Raji (cell line): ENCODE data around the gene PTPRN2.

ENCODE experiments used
- POLR2A ChIP-seq: IDR thresholded peaks from 2 replicates; pipeline ENCODE4 v1.6.1; 2011; ENCODE audit warnings: low read depth, low read length, control low read depth; ENCODE audit not compliant: insufficient read depth

PTPRN2 gene

GRCh38 chr7:157652161-157652953, 935.3 kb downstream of the PTPRN2 start:
- no peak for TF ChIP-seq POLR2A

GRCh38 chr7:157651366-157652160, 936.1 kb downstream of the PTPRN2 start:
- no peak for TF ChIP-seq POLR2A

GRCh38 chr7:157650801-157651200, 936.8 kb downstream of the PTPRN2 start:
- no peak for TF ChIP-seq POLR2A

- no peak for TF ChIP-seq POLR2A
These were observed 937.4 kb downstream of the PTPRN2 start for GRCh38 chr7:157650131-157650631.

- no peak for TF ChIP-seq POLR2A
These were observed 941.1 kb downstream of the PTPRN2 start for GRCh38 chr7:157646551-157646950.

- TF ChIP-seq POLR2A, result no peak
These were observed 942.1 kb downstream of the PTPRN2 start for GRCh38 chr7:157645539-157645938.

GRCh38 chr7:157644946-157645345, 942.7 kb downstream of the PTPRN2 start:
- TF ChIP-seq POLR2A, result no peak

- no peak for TF ChIP-seq POLR2A
These were observed 944.1 kb downstream of the PTPRN2 start for GRCh38 chr7:157643525-157643970.

- TF ChIP-seq POLR2A, result no peak
These were observed 945.8 kb downstream of the PTPRN2 start for GRCh38 chr7:157641866-157642265.

- no peak for TF ChIP-seq POLR2A
These were observed 947.5 kb downstream of the PTPRN2 start for GRCh38 chr7:157640144-157640543.

GRCh38 chr7:157638563-157638962, 949.1 kb downstream of the PTPRN2 start:
- TF ChIP-seq POLR2A, result no peak

- no peak for TF ChIP-seq POLR2A
These were observed 950.2 kb downstream of the PTPRN2 start for GRCh38 chr7:157637216-157637949.

GRCh38 chr7:157635669-157636068, 952.0 kb downstream of the PTPRN2 start:
- TF ChIP-seq POLR2A, result no peak

GRCh38 chr7:157635148-157635500, 952.5 kb downstream of the PTPRN2 start:
- no peak for TF ChIP-seq POLR2A

GRCh38 chr7:157634401-157635147, 953.0 kb downstream of the PTPRN2 start:
- no peak for TF ChIP-seq POLR2A

- no peak for TF ChIP-seq POLR2A
These were observed 954.0 kb downstream of the PTPRN2 start for GRCh38 chr7:157633465-157634185.
